Neuron (in vitro differentiated cells): ENCODE measurements around the gene TPBGL.

Source experiments
- H2AFZ ChIP-seq: one replicate; pipeline ENCODE4 v1.6.1; 2013; ENCODE audit warnings: low read depth, mild to moderate bottlenecking, inconsistent platforms, low read length, moderate library complexity
- H3K27me3 ChIP-seq: one replicate; pipeline ENCODE4 v1.6.1; 2013; ENCODE audit warnings: low read length; ENCODE audit not compliant: insufficient read depth
- H3K36me3 ChIP-seq: one replicate; pipeline ENCODE4 v1.6.1; 2013; ENCODE audit warnings: low read length; ENCODE audit not compliant: insufficient read depth
- H3K4me1 ChIP-seq: one replicate; pipeline ENCODE4 v1.6.1; 2013; ENCODE audit warnings: low read length; ENCODE audit not compliant: insufficient read depth
- H3K4me3 ChIP-seq: 2 replicates; pipeline ENCODE4 v1.5.1; 2013; ENCODE audit warnings: mild to moderate bottlenecking, low read length, moderate library complexity
- H3K9me3 ChIP-seq: one replicate; pipeline ENCODE4 v1.6.1; 2013; ENCODE audit warnings: low read length

Gene TPBGL

GRCh38 chr11:75244052-75244814 is 3.7 kb downstream of the TPBGL start:
- no peak overlapping the region for H2AFZ ChIP-seq
- peaks cover 23% of the 10 kb centered on the region for H3K27me3 ChIP-seq
- peaks cover 3% of the 10 kb centered on the region for H3K4me1 ChIP-seq
- no peaks in the 10 kb centered on the region for H3K36me3 ChIP-seq
- no peak overlapping the region for H3K4me3 ChIP-seq
- H3K9me3 ChIP-seq, result no peaks in the 10 kb centered on the region

- Histone ChIP-seq H3K9me3 (no peaks in the 10 kb centered on the region), H3K4me1 (no peaks in the 10 kb centered on the region), H2AFZ (no peak overlapping the region), H3K4me3 (no peak overlapping the region), H3K27me3 (peaks cover 11% of the 10 kb centered on the region), H3K36me3 (no peaks in the 10 kb centered on the region)
These were observed 4.9 kb downstream of the TPBGL start for GRCh38 chr11:75245356-75246005.

- no peak overlapping the region for H3K4me3 ChIP-seq
- H3K4me1 ChIP-seq, result no peaks in the 10 kb centered on the region
- H3K9me3 ChIP-seq, result no peaks in the 10 kb centered on the region
- no peak overlapping the region for H2AFZ ChIP-seq
- H3K36me3 ChIP-seq, result no peaks in the 10 kb centered on the region
- peaks cover 9% of the 10 kb centered on the region for H3K27me3 ChIP-seq
These were observed 5.6 kb downstream of the TPBGL start for GRCh38 chr11:75246006-75246670.

- Histone ChIP-seq H2AFZ (no peak overlapping the region), H3K4me3 (no peak overlapping the region), H3K9me3 (no peaks in the 10 kb centered on the region), H3K36me3 (no peaks in the 10 kb centered on the region), H3K4me1 (no peaks in the 10 kb centered on the region), H3K27me3 (peaks cover 9% of the 10 kb centered on the region)
These were observed 6.2 kb downstream of the TPBGL start for GRCh38 chr11:75246671-75247350.

GRCh38 chr11:75248924-75249256 is 8.3 kb downstream of the TPBGL start:
- no peak overlapping the region for H2AFZ ChIP-seq
- peaks cover 6% of the 10 kb centered on the region for H3K27me3 ChIP-seq
- no peak overlapping the region for H3K4me3 ChIP-seq
- peaks cover 3% of the 10 kb centered on the region for H3K9me3 ChIP-seq
- H3K4me1 ChIP-seq, result no peaks in the 10 kb centered on the region
- no peaks in the 10 kb centered on the region for H3K36me3 ChIP-seq

- Histone ChIP-seq H3K36me3 (no peaks in the 10 kb centered on the region), H3K27me3 (peaks cover 6% of the 10 kb centered on the region), H3K9me3 (peaks cover 3% of the 10 kb centered on the region), H3K4me3 (no peak overlapping the region), H3K4me1 (no peaks in the 10 kb centered on the region), H2AFZ (no peak overlapping the region)
These were observed 9.1 kb downstream of the TPBGL start for GRCh38 chr11:75249704-75250103.

GRCh38 chr11:75254326-75254725 is 13.8 kb downstream of the TPBGL start:
- peaks cover 3% of the 10 kb centered on the region for H3K9me3 ChIP-seq
- no peak overlapping the region for H3K4me3 ChIP-seq
- H2AFZ ChIP-seq, result no peak overlapping the region
- no peaks in the 10 kb centered on the region for H3K36me3 ChIP-seq
- no peaks in the 10 kb centered on the region for H3K27me3 ChIP-seq
- no peaks in the 10 kb centered on the region for H3K4me1 ChIP-seq

GRCh38 chr11:75260396-75261170 is 20.0 kb downstream of the TPBGL start:
- no peaks in the 10 kb centered on the region for H3K9me3 ChIP-seq
- no peak overlapping the region for H3K4me3 ChIP-seq
- no peak overlapping the region for H2AFZ ChIP-seq
- H3K27me3 ChIP-seq, result no peaks in the 10 kb centered on the region
- no peaks in the 10 kb centered on the region for H3K36me3 ChIP-seq
- H3K4me1 ChIP-seq, result no peaks in the 10 kb centered on the region

- H3K4me3 ChIP-seq, result no peak overlapping the region
- H3K27me3 ChIP-seq, result no peaks in the 10 kb centered on the region
- no peaks in the 10 kb centered on the region for H3K9me3 ChIP-seq
- H2AFZ ChIP-seq, result no peak overlapping the region
- H3K36me3 ChIP-seq, result no peaks in the 10 kb centered on the region
- no peaks in the 10 kb centered on the region for H3K4me1 ChIP-seq
These were observed 21.4 kb downstream of the TPBGL start for GRCh38 chr11:75261902-75262361.

GRCh38 chr11:75262436-75262835 is 21.9 kb downstream of the TPBGL start:
- no peak overlapping the region for H3K4me3 ChIP-seq
- H3K27me3 ChIP-seq, result no peaks in the 10 kb centered on the region
- no peaks in the 10 kb centered on the region for H3K9me3 ChIP-seq
- no peak overlapping the region for H2AFZ ChIP-seq
- no peaks in the 10 kb centered on the region for H3K4me1 ChIP-seq
- no peaks in the 10 kb centered on the region for H3K36me3 ChIP-seq

GRCh38 chr11:75262961-75263852 is 22.6 kb downstream of the TPBGL start:
- no peaks in the 10 kb centered on the region for H3K9me3 ChIP-seq
- no peak overlapping the region for H3K4me3 ChIP-seq
- no peaks in the 10 kb centered on the region for H3K27me3 ChIP-seq
- no peak overlapping the region for H2AFZ ChIP-seq
- H3K36me3 ChIP-seq, result no peaks in the 10 kb centered on the region
- H3K4me1 ChIP-seq, result no peaks in the 10 kb centered on the region

GRCh38 chr11:75263944-75264349 is 23.4 kb downstream of the TPBGL start:
- Histone ChIP-seq H3K36me3 (no peaks in the 10 kb centered on the region), H2AFZ (no peak overlapping the region), H3K27me3 (no peaks in the 10 kb centered on the region), H3K9me3 (no peaks in the 10 kb centered on the region), H3K4me3 (no peak overlapping the region), H3K4me1 (no peaks in the 10 kb centered on the region)
